HEK293 (cell line): ENCODE data around the gene TSPYL4.

ENCODE experiments used
- CTCF ChIA-PET: fragments of 350-600 bp; formaldehyde crosslinking; extraction: SDS; loops from one replicate; lab custom pipeline; 2021; ENCODE audit warnings: antibody characterized with exemption; lab: Yijun Ruan, JAX
- POLR2A ChIA-PET: fragments of 300-600 bp; formaldehyde crosslinking; extraction: SDS; loops from one replicate; lab custom pipeline; 2020; ENCODE audit warnings: antibody characterized with exemption, inconsistent platforms; lab: Yijun Ruan, JAX
- H3K27ac ChIP-seq: fragments of 200-500 bp; sonication (Bioruptor generic); 2 replicates; pipeline ENCODE4 v1.5.1; 2014; ENCODE audit warnings: low read depth, low read length, control low read depth, inconsistent platforms; ENCODE audit errors: extremely low read depth
- H3K36me3 ChIP-seq, 2 experiments: fragments of 200-500 bp in 1 of 2; sonication (Bioruptor generic) in 1 of 2; 1 replicate in 1 of 2; 2 replicates in 1 of 2; pipeline ENCODE4 v1.5.1; 2014 to 2017; ENCODE audit warnings: inconsistent platforms in 2 of 2, low read length in 2 of 2; ENCODE audit not compliant: control insufficient read depth in 2 of 2, insufficient read depth in 1 of 2
- H3K4me1 ChIP-seq: fragments of 200-500 bp; sonication (Bioruptor generic); 2 replicates; pipeline ENCODE4 v1.5.1; 2014; ENCODE audit warnings: mild to moderate bottlenecking, low read length, inconsistent platforms; ENCODE audit not compliant: control insufficient read depth, insufficient read depth
- H3K4me3 ChIP-seq: 2 replicates; pipeline ENCODE4 v1.5.1; 2011; ENCODE audit warnings: low read depth, mild to moderate bottlenecking, control low read depth, low read length, moderate library complexity
- H3K9me3 ChIP-seq: fragments of 200-500 bp; sonication (Bioruptor generic); 2 replicates; pipeline ENCODE4 v1.5.1; 2014; ENCODE audit warnings: low read depth, low read length, inconsistent platforms; ENCODE audit not compliant: control insufficient read depth, insufficient read depth
- CTCF ChIP-seq: fragments of 450-650 bp; formaldehyde crosslinking; IDR thresholded peaks from 2 replicates; pipeline ENCODE4 v1.5.1; 2016; ENCODE audit warnings: missing biosample characterization, missing genetic modification characterization
- GFI1B ChIP-seq: fragments of 450-650 bp; formaldehyde crosslinking; IDR thresholded peaks from 2 replicates; pipeline ENCODE4 v1.5.1; 2016; ENCODE audit warnings: missing biosample characterization, missing genetic modification characterization
- GLIS1 ChIP-seq: fragments of 450-650 bp; formaldehyde crosslinking; IDR thresholded peaks from 2 replicates; pipeline ENCODE4 v1.5.1; 2016; ENCODE audit warnings: missing biosample characterization, missing genetic modification characterization
- HOXA7 ChIP-seq: sonication (generic); formaldehyde crosslinking; IDR thresholded peaks from 2 replicates; pipeline ENCODE4 v1.8.1; 2022; ENCODE audit warnings: missing genetic modification reagents, borderline replicate concordance
- IKZF3 ChIP-seq: fragments of 450-650 bp; IDR thresholded peaks from 2 replicates; pipeline ENCODE4 v1.5.0; 2018; ENCODE audit warnings: missing biosample characterization, mild to moderate bottlenecking, missing genetic modification characterization, moderate library complexity
- KLF7 ChIP-seq: fragments of 450-650 bp; formaldehyde crosslinking; IDR thresholded peaks from 2 replicates; pipeline ENCODE4 v1.5.1; 2016; ENCODE audit warnings: missing biosample characterization, missing genetic modification characterization, borderline replicate concordance
- KLF9 ChIP-seq: fragments of 450-650 bp; formaldehyde crosslinking; IDR thresholded peaks from 2 replicates; pipeline ENCODE4 v1.5.1; 2016; ENCODE audit warnings: missing biosample characterization, missing genetic modification characterization, low read depth
- OVOL3 ChIP-seq: fragments of 450-650 bp; formaldehyde crosslinking; IDR thresholded peaks from 2 replicates; pipeline ENCODE4 v1.5.1; 2016; ENCODE audit warnings: missing biosample characterization, missing genetic modification characterization
- PRDM1 ChIP-seq: fragments of 450-650 bp; formaldehyde crosslinking; IDR thresholded peaks from 2 replicates; pipeline ENCODE4; 2016; ENCODE audit warnings: missing biosample characterization, missing genetic modification characterization
- PRDM6 ChIP-seq: fragments of 450-650 bp; formaldehyde crosslinking; IDR thresholded peaks from 2 replicates; pipeline ENCODE4 v1.5.1; 2017; ENCODE audit warnings: missing biosample characterization, missing genetic modification characterization
- TRIM28 ChIP-seq: IDR thresholded peaks from 2 replicates; pipeline ENCODE4 v1.6.1; 2011; ENCODE audit warnings: low read length, control low read depth, borderline replicate concordance
- ZBTB26 ChIP-seq: fragments of 450-650 bp; formaldehyde crosslinking; optimal IDR thresholded peaks from 2 replicates; pipeline ENCODE3; 2016; ENCODE audit warnings: missing biosample characterization, mild to moderate bottlenecking, missing genetic modification characterization
- ZBTB44 ChIP-seq: fragments of 450-650 bp; IDR thresholded peaks from 2 replicates; pipeline ENCODE4 v1.5.1; 2018; ENCODE audit warnings: missing biosample characterization, mild to moderate bottlenecking, missing genetic modification characterization
- ZNF132 ChIP-seq: fragments of 450-650 bp; formaldehyde crosslinking; IDR thresholded peaks from 2 replicates; pipeline ENCODE4 v1.5.1; 2017; ENCODE audit warnings: missing biosample characterization, missing genetic modification characterization, borderline replicate concordance
- ZNF155 ChIP-seq: fragments of 450-650 bp; formaldehyde crosslinking; IDR thresholded peaks from 2 replicates; pipeline ENCODE4 v1.5.1; 2016; ENCODE audit warnings: missing biosample characterization, missing genetic modification characterization
- ZNF184 ChIP-seq: fragments of 450-650 bp; IDR thresholded peaks from 2 replicates; pipeline ENCODE4 v1.5.1; 2018; ENCODE audit warnings: missing biosample characterization, mild to moderate bottlenecking, missing genetic modification characterization
- ZNF19 ChIP-seq: fragments of 450-650 bp; formaldehyde crosslinking; IDR thresholded peaks from 2 replicates; pipeline ENCODE4; 2016; ENCODE audit warnings: missing biosample characterization, missing genetic modification characterization, low read depth
- ZNF266 ChIP-seq: fragments of 450-650 bp; formaldehyde crosslinking; IDR thresholded peaks from 2 replicates; pipeline ENCODE4 v1.5.1; 2016; ENCODE audit warnings: missing biosample characterization, missing genetic modification characterization, low read depth
- ZNF302 ChIP-seq: fragments of 450-650 bp; formaldehyde crosslinking; IDR thresholded peaks from 2 replicates; pipeline ENCODE4 v1.5.1; 2016; ENCODE audit warnings: missing biosample characterization, missing genetic modification characterization, low read depth
- ZNF423 ChIP-seq: fragments of 450-650 bp; formaldehyde crosslinking; IDR thresholded peaks from 2 replicates; pipeline ENCODE4 v1.5.1; 2016; ENCODE audit warnings: missing biosample characterization, missing genetic modification characterization
- ZNF585B ChIP-seq: fragments of 450-650 bp; formaldehyde crosslinking; IDR thresholded peaks from 2 replicates; pipeline ENCODE4 v1.5.1; 2016; ENCODE audit warnings: missing biosample characterization, missing genetic modification characterization
- ZNF596 ChIP-seq: fragments of 450-650 bp; IDR thresholded peaks from 2 replicates; pipeline ENCODE4 v1.5.0; 2018; ENCODE audit warnings: missing biosample characterization, mild to moderate bottlenecking, missing genetic modification characterization, moderate library complexity
- ZNF639 ChIP-seq: fragments of 450-650 bp; formaldehyde crosslinking; IDR thresholded peaks from 2 replicates; pipeline ENCODE4 v1.5.1; 2016; ENCODE audit warnings: missing biosample characterization, missing genetic modification characterization
- ZNF645 ChIP-seq: fragments of 450-650 bp; formaldehyde crosslinking; IDR thresholded peaks from 2 replicates; pipeline ENCODE4; 2016; ENCODE audit warnings: missing biosample characterization, missing genetic modification characterization
- ZNF654 ChIP-seq: fragments of 450-650 bp; formaldehyde crosslinking; IDR thresholded peaks from 2 replicates; pipeline ENCODE4 v1.5.1; 2016; ENCODE audit warnings: low read depth, missing biosample characterization, missing genetic modification characterization
- ZNF670 ChIP-seq: fragments of 450-650 bp; formaldehyde crosslinking; IDR thresholded peaks from 2 replicates; pipeline ENCODE4 v1.5.1; 2016; ENCODE audit warnings: missing biosample characterization, missing genetic modification characterization, low read depth
- ZNF843 ChIP-seq: fragments of 450-650 bp; formaldehyde crosslinking; IDR thresholded peaks from 2 replicates; pipeline ENCODE4 v1.5.1; 2016; ENCODE audit warnings: missing biosample characterization, missing genetic modification characterization

The TSPYL4 gene

GRCh38 chr6:116246089-116246488, 7.8 kb downstream of the TSPYL4 start:
- ChIA-PET POLR2A (no interaction called here), CTCF (interaction anchor here (0.9 to 1.4 kb wide), 2 partner anchors 28 to 289 kb away, joined by 3 to 4 read pairs; no protein-coding TSS in a partner anchor)
- TF ChIP-seq ZBTB44, result no peak
- TF ChIP-seq ZNF132 (tag by site-specific recombination), result no peak
- no peak for TF ChIP-seq ZNF19 (tag by site-specific recombination)
- TF ChIP-seq ZNF596, result no peak
- peak; percentile 68 for TF ChIP-seq ZNF585B (tag by site-specific recombination)
- no peak for TF ChIP-seq ZNF266 (tag by site-specific recombination)
- Histone ChIP-seq H3K27ac (no peak overlapping the region), H3K4me3 (no peak overlapping the region), H3K4me1 (peaks cover 24% of the 10 kb centered on the region; the same call in 1 of the 2 replicates), H3K9me3 (no peaks in the 10 kb centered on the region), H3K36me3 (peaks cover 0 to 4% of the 10 kb centered on the region in 2 experiments; a peak in 1 of 3 replicates)

- ChIA-PET POLR2A (interaction anchor here (1.3 kb wide), 1 partner anchor 10 kb away, joined by 3 read pairs; the partner anchor contains the start of gene TSPYL4), CTCF (no interaction called here)
- TF ChIP-seq ZNF423 (tag by site-specific recombination) (0 out of 2 replicates have a peak, but pooled peaks have one; percentile 33), ZNF645 (tag by site-specific recombination) (no peak), TRIM28 (peak; percentile 38; the same call in 1 of the 2 replicates), ZNF302 (tag by site-specific recombination) (no peak), HOXA7 (CRISPR knock-in tag) (no peak), PRDM6 (tag by site-specific recombination) (peak; percentile 56; the same call in 1 of the 2 replicates), ZNF670 (no peak), ZNF155 (tag by site-specific recombination) (no peak), IKZF3 (tag by site-specific recombination) (no peak), ZNF843 (peak; percentile 24; the same call in 1 of the 2 replicates), GLIS1 (tag by site-specific recombination) (0 out of 2 replicates have a peak, but pooled peaks have one; percentile 21), ZNF184 (tag by site-specific recombination) (no peak), ZBTB26 (tag by site-specific recombination) (no peak), CTCF (no peak), ZNF639 (no peak), PRDM1 (tag by site-specific recombination) (no peak), GFI1B (tag by site-specific recombination) (peak; percentile 44; the same call in 1 of the 2 replicates), OVOL3 (tag by site-specific recombination) (0 out of 2 replicates have a peak, but pooled peaks have one; percentile 23), KLF9 (tag by site-specific recombination) (no peak), KLF7 (tag by site-specific recombination) (no peak), ZNF654 (tag by site-specific recombination) (no peak)
Observed at GRCh38 chr6:116244284-116244683, 9.6 kb downstream of the TSPYL4 start.

More at GRCh38 chr6:116244284-116244683, 9.6 kb downstream of the TSPYL4 start:
- Histone ChIP-seq H3K4me3 (no peak overlapping the region), H3K36me3 (peaks cover 0 to 2% of the 10 kb centered on the region in 2 experiments; a peak in 1 of 3 replicates), H3K4me1 (peaks cover 15% of the 10 kb centered on the region; the same call in 1 of the 2 replicates), H3K9me3 (no peaks in the 10 kb centered on the region), H3K27ac (no peak overlapping the region)
